A549 (cell line): Measurements from ENCODE around the gene TENM3. TPM values are rescaled to one million over a fixed set of nuclear protein-coding genes. Genes with fewer than 3 reads are reported as not detected.

Experiments used
- ATAC-seq, 2 experiments: fragments of 200-7000 bp in 1 of 2; fragments of >200 bp in 1 of 2; cut with Nextera tagmentation in 1 of 2; cut with Tn5 transposase in 1 of 2; 3 replicates each; pipeline versions ENCODE4 v1.8.0 to v1.9.1; 2018 to 2020; ENCODE audit warnings: mild to moderate bottlenecking in 1 of 2, moderate library complexity in 1 of 2
- CTCF ChIA-PET: fragments of 300-600 bp; sonication (Branson Sonifier 250); formaldehyde crosslinking; extraction: SDS; loops from one replicate; lab custom pipeline; 2021; ENCODE audit warnings: antibody characterized with exemption, inconsistent platforms; lab: Yijun Ruan, JAX
- POLR2A ChIA-PET: fragments of 350-600 bp; formaldehyde crosslinking; extraction: SDS; loops from one replicate; lab custom pipeline; 2021; ENCODE audit warnings: antibody characterized with exemption, inconsistent platforms; lab: Yijun Ruan, JAX
- DNase-seq, 2 experiments: peaks; one replicate each; pipeline versions ENCODE4 v3.0.0 to v3.0.0-alpha.2; 2011 to 2016; ENCODE audit warnings: low read depth in 1 of 2, low spot score in 1 of 2
- FAIRE-seq: peaks from 2 replicates; lab custom pipeline; 2011; peaks lifted over from hg19 to GRCh38; lab: Jason Lieb, UNC
- H3K27ac ChIP-seq, 2 experiments: fragments of >200 bp; sonication (Bioruptor Twin); formaldehyde crosslinking; 3 replicates each; pipeline ENCODE4 v1.5.1; 2016 to 2017
- H3K4me1 ChIP-seq: fragments of >200 bp; sonication (Bioruptor Twin); formaldehyde crosslinking; 3 replicates; pipeline ENCODE4 v1.6.1; 2016
- H3K4me2 ChIP-seq: fragments of >200 bp; sonication (Bioruptor Twin); formaldehyde crosslinking; 3 replicates; pipeline ENCODE4 v1.6.1; 2016
- H3K4me3 ChIP-seq: fragments of >200 bp; sonication (Bioruptor Twin); formaldehyde crosslinking; 3 replicates; pipeline ENCODE4 v1.5.1; 2016
- H3K9me3 ChIP-seq: fragments of >200 bp; sonication (Bioruptor Twin); formaldehyde crosslinking; 3 replicates; pipeline ENCODE4 v1.6.1; 2016
- BCL3 ChIP-seq: fragments of >200 bp; sonication (Bioruptor Twin); formaldehyde crosslinking; IDR thresholded peaks from 3 replicates; pipeline ENCODE4 v1.6.1; 2016
- BHLHE40 ChIP-seq: IDR thresholded peaks from 2 replicates; pipeline ENCODE4 v1.6.1; 2012; ENCODE audit warnings: low read depth, low read length, inconsistent platforms
- EHF ChIP-seq: fragments of 250-450 bp; sonication (Bioruptor Pico); IDR thresholded peaks from 2 replicates; pipeline ENCODE4 v1.5.0; 2020; ENCODE audit warnings: mild to moderate bottlenecking
- ELK1 ChIP-seq: fragments of 150-350 bp; IDR thresholded peaks from 2 replicates; pipeline ENCODE4 v1.6.1; 2014; ENCODE audit warnings: low read depth, mild to moderate bottlenecking, low read length
- EP300 ChIP-seq, 2 experiments: fragments of >200 bp; sonication (Bioruptor Twin); formaldehyde crosslinking; IDR thresholded peaks; 2 replicates in 1 of 2; 3 replicates in 1 of 2; pipeline ENCODE4 v1.6.1; 2016 to 2017
- HDAC2 ChIP-seq: fragments of 200-600 bp; sonication (generic); IDR thresholded peaks from 2 replicates; pipeline ENCODE4 v1.6.1; 2016
- HEYL ChIP-seq: fragments of 250-450 bp; sonication (Bioruptor Pico); IDR thresholded peaks from 2 replicates; pipeline ENCODE4 v1.8.0; 2021; ENCODE audit warnings: mild to moderate bottlenecking, moderate library complexity
- HMGXB4 ChIP-seq: fragments of 250-450 bp; sonication (Bioruptor Pico); IDR thresholded peaks from 2 replicates; pipeline ENCODE4 v1.5.0; 2021; ENCODE audit warnings: mild to moderate bottlenecking, moderate library complexity, borderline replicate concordance
- HOXA7 ChIP-seq: fragments of 250-450 bp; sonication (Bioruptor Pico); IDR thresholded peaks from 2 replicates; pipeline ENCODE4 v1.5.0; 2020; ENCODE audit warnings: mild to moderate bottlenecking, moderate library complexity
- JUN ChIP-seq, 2 experiments: fragments of >200 bp; sonication (Bioruptor Twin); formaldehyde crosslinking; IDR thresholded peaks; 2 replicates in 1 of 2; 3 replicates in 1 of 2; pipeline ENCODE4 v1.6.1; 2016 to 2017
- KDM1A ChIP-seq: fragments of 200-600 bp; sonication (generic); IDR thresholded peaks from 2 replicates; pipeline ENCODE4 v1.6.1; 2016; ENCODE audit warnings: low read depth, mild to moderate bottlenecking
- MAZ ChIP-seq: fragments of 150-350 bp; IDR thresholded peaks from 2 replicates; pipeline ENCODE4 v1.6.1; 2014; ENCODE audit warnings: antibody characterized with exemption, low read depth, low read length, borderline replicate concordance
- NPAS2 ChIP-seq: fragments of 250-450 bp; sonication (Bioruptor Pico); IDR thresholded peaks from 2 replicates; pipeline ENCODE4 v1.8.0; 2022; ENCODE audit warnings: mild to moderate bottlenecking, moderate library complexity, borderline replicate concordance
- PHF8 ChIP-seq: fragments of 200-600 bp; sonication (generic); IDR thresholded peaks from 2 replicates; pipeline ENCODE4 v1.6.1; 2016; ENCODE audit warnings: low read depth, mild to moderate bottlenecking, antibody characterized with exemption, moderate library complexity, borderline replicate concordance
- RFX5 ChIP-seq: fragments of 450-650 bp; IDR thresholded peaks from 2 replicates; pipeline ENCODE4 v1.7.1; 2014; ENCODE audit warnings: antibody characterized with exemption, mild to moderate bottlenecking, moderate library complexity
- SREBF2 ChIP-seq: fragments of 450-650 bp; IDR thresholded peaks from 2 replicates; pipeline ENCODE4 v1.6.1; 2014; ENCODE audit warnings: mild to moderate bottlenecking, moderate library complexity
- TFCP2L1 ChIP-seq: fragments of 250-450 bp; sonication (Bioruptor Pico); IDR thresholded peaks from 2 replicates; pipeline ENCODE4 v1.5.0; 2021; ENCODE audit warnings: mild to moderate bottlenecking
- ZC3H11A ChIP-seq: fragments of 450-650 bp; IDR thresholded peaks from 2 replicates; pipeline ENCODE4 v1.6.1; 2014; ENCODE audit warnings: antibody characterized with exemption, mild to moderate bottlenecking
- ZFP36 ChIP-seq: fragments of 450-650 bp; IDR thresholded peaks from 2 replicates; pipeline ENCODE4 v1.6.1; 2014; ENCODE audit warnings: borderline replicate concordance; ENCODE audit not compliant: partially characterized antibody
- WGBS: methylation state at CpG from one replicate; pipeline ENCODE4 v1.1.6; 2017; ENCODE audit errors: missing lambda C conversion rate; 5-methylcytosine and 5-hydroxymethylcytosine counted together
- polyA plus RNA-seq, 4 experiments: library from polyadenylated mRNA; depleted of rRNA in 3 of 4; stranded (reverse); fragments of >200 nt; fragmentation: RNase III in 1 of 4; extraction: RNeasy Plus Mini Kit Qiagen cat#74134 plus additional on column Dnase treatment in 1 of 4; gene quantifications; 2 replicates in 3 of 4; 3 replicates in 1 of 4; pipeline ENCODE4 v1.2.3, GENCODE V29; 2011 to 2017
- TF ChIP-seq, protein P1 (sequence below): IDR thresholded peaks from 2 replicates; pipeline ENCODE4 v1.6.1; 2012
- TF ChIP-seq, protein P2 (sequence below): fragments of >200 bp; sonication (Bioruptor Twin); formaldehyde crosslinking; IDR thresholded peaks from 3 replicates; pipeline ENCODE4 v1.5.1; 2016

The TENM3 gene
- polyA plus RNA-seq, 2 of the 4 experiments (the other 2 are of a cell fraction), result 2.4 to 7.3 TPM

DNA sequence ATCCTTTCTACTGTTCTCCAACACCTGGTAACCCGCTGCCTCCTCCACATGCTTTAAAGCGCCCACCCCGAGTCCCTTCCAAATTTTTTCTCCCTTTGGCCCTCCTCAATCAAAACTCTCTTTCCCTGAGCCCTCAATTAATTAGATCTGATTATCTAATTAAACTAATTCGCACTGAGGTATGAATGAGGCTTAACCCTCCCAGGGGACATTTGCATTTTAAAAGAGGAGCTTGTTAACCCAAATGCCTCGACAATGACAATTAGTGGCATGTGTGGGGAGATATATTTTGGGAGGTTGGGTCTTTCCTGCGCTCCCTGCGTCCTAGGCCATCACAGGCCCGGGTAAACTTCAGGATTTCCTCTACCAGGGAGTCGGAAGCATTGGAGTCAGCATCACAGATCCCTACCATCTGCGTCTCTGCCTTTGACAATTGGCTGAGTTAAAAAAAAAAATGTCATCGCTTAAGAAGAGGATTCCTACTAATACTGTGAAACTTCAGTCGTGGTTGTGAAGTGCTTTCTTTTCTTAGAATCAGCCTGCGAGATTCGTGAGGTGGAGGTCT lies 50.6 kb downstream of the TENM3 start:
- H3K4me3 ChIP-seq, result no peak overlapping the region
- no peak overlapping the region for H3K4me2 ChIP-seq
- POLR2A ChIA-PET, result no interaction called here
- ATAC-seq, result no peak
- TF ChIP-seq TFCP2L1 (CRISPR knock-in tag) (no peak), ZC3H11A (no peak), BCL3 (no peak), NPAS2 (no peak), HDAC2 (no peak)
- TF ChIP-seq, protein P1, sequence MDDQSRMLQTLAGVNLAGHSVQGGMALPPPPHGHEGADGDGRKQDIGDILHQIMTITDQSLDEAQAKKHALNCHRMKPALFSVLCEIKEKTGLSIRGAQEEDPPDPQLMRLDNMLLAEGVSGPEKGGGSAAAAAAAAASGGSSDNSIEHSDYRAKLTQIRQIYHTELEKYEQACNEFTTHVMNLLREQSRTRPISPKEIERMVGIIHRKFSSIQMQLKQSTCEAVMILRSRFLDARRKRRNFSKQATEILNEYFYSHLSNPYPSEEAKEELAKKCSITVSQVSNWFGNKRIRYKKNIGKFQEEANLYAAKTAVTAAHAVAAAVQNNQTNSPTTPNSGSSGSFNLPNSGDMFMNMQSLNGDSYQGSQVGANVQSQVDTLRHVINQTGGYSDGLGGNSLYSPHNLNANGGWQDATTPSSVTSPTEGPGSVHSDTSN, result no peak
- TF ChIP-seq, all 56 proteins: peak for 0
- CTCF ChIA-PET, result no interaction called here
- WGBS, result 37% methylated on average over 14 of the region's 14 CpGs
- Histone ChIP-seq H3K4me1 (no peaks in the 10 kb centered on the region), H3K9me3 (no peaks in the 10 kb centered on the region), H3K27ac (no peak overlapping the region)
- FAIRE-seq (no peak), DNase-seq (no peak)

DNA sequence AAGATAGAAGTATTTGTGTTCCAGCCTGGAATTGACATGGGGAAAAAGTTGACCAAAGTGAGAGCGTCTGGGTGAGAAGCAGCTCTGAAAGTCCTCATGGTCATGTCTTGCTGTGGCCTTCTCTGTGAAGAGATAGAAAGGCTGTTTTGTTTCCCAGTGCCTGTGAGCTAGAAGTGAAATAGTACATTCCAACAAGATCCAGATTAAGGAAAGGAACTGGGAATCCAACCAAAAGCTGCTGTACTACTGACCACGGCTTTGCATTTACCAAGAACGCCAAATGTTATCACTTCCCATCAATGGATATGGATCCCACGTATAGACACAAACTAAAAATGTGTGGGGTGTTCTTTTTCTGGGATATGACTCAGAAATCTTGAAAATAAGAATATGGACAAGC lies 51.2 kb downstream of the TENM3 start:
- DNase-seq (no peak), ATAC-seq (no peak), FAIRE-seq (no peak)
- ChIA-PET POLR2A (no interaction called here), CTCF (no interaction called here)
- Histone ChIP-seq H3K27ac (no peak overlapping the region), H3K4me1 (no peaks in the 10 kb centered on the region), H3K9me3 (no peaks in the 10 kb centered on the region), H3K4me3 (no peak overlapping the region), H3K4me2 (no peak overlapping the region)
- WGBS, result 51% methylated on average over 4 of the region's 4 CpGs
- TF ChIP-seq, protein P2, sequence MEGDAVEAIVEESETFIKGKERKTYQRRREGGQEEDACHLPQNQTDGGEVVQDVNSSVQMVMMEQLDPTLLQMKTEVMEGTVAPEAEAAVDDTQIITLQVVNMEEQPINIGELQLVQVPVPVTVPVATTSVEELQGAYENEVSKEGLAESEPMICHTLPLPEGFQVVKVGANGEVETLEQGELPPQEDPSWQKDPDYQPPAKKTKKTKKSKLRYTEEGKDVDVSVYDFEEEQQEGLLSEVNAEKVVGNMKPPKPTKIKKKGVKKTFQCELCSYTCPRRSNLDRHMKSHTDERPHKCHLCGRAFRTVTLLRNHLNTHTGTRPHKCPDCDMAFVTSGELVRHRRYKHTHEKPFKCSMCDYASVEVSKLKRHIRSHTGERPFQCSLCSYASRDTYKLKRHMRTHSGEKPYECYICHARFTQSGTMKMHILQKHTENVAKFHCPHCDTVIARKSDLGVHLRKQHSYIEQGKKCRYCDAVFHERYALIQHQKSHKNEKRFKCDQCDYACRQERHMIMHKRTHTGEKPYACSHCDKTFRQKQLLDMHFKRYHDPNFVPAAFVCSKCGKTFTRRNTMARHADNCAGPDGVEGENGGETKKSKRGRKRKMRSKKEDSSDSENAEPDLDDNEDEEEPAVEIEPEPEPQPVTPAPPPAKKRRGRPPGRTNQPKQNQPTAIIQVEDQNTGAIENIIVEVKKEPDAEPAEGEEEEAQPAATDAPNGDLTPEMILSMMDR, result no peak
- TF ChIP-seq PHF8 (no peak), MAZ (no peak), KDM1A (no peak), ELK1 (no peak), ZFP36 (no peak), RFX5 (no peak), BHLHE40 (no peak), EHF (CRISPR knock-in tag) (no peak), HEYL (no peak), JUN (IDR thresholded peaks at IDR 0.05) (no peak), EP300 (IDR thresholded peaks at IDR 0.05) (no peak), HOXA7 (CRISPR knock-in tag) (no peak), SREBF2 (no peak), HMGXB4 (CRISPR knock-in tag) (no peak)
- TF ChIP-seq, protein P1, result no peak
